Measurements from ENCODE around the gene KCNJ6. TPM values are rescaled to one million over a fixed set of nuclear protein-coding genes. Genes with fewer than 3 reads are reported as not detected.

Gene KCNJ6
- total and polyA plus RNA-seq, 10 of the 15 experiments (the other 5 are each of a cell fraction or from before 2014, with no cell fraction given), result 0.03 to 0.07 (median 0.04) TPM; not detected in 7

GRCh38 chr21:37907076-37907475 is 9.2 kb downstream of the KCNJ6 start:
- TF ChIP-seq TAF1 (IDR thresholded peaks at IDR 0.05; ENCODE audit: borderline replicate concordance, low read depth, low read length) (no peak), PAX5 (IDR thresholded peaks at IDR 0.05; ENCODE audit: borderline replicate concordance, low read depth, low read length) (no peak), RUNX3 (IDR thresholded peaks at IDR 0.05; ENCODE audit: low read length) (no peak), DPF2 (IDR thresholded peaks at IDR 0.05) (no peak), NR2C1 (IDR thresholded peaks at IDR 0.05) (no peak), FOXK2 (IDR thresholded peaks at IDR 0.05) (no peak), ZNF622 (IDR thresholded peaks at IDR 0.05) (no peak), RBBP5 (conservative IDR thresholded peaks at IDR 0.05) (no peak), EED (IDR thresholded peaks at IDR 0.05; ENCODE audit: low read depth) (no peak), SP1 (IDR thresholded peaks at IDR 0.05; ENCODE audit: low read depth, low read length) (no peak), EP300 (IDR thresholded peaks at IDR 0.05; ENCODE audit: borderline replicate concordance in 1 of 2, control insufficient read depth in 1 of 2, low read depth in 2 of 2, low read length in 2 of 2) (no peak), WRNIP1 (IDR thresholded peaks at IDR 0.05; ENCODE audit: borderline replicate concordance, low read depth, low read length) (no peak), FOXM1 (IDR thresholded peaks at IDR 0.05; ENCODE audit: low read depth, low read length) (no peak)
- ChIA-PET SMC1A (ENCODE audit: uncharacterized antibody, unreplicated experiment) (interaction anchor here (0.8 kb wide), 1 partner anchor 89 kb away, joined by 3 read pairs; no protein-coding TSS in a partner anchor), POLR2A (no interaction called here), RAD21 (ENCODE audit: unreplicated experiment) (no interaction called here), CTCF (no interaction called here)
- no peak overlapping the region for H2AFZ ChIP-seq (ENCODE audit: control insufficient read depth, low read depth, low read length)
- no peaks in the 10 kb centered on the region for H3K27me3 ChIP-seq (replicated peaks in 1 of 2; ENCODE audit: control insufficient read depth in 2 of 2, insufficient read depth in 2 of 2, low read length in 1 of 2)
- no peak for FAIRE-seq
- in situ Hi-C loops (cut with MboI), result no loop called here
- no peak for ATAC-seq
- H3K9ac ChIP-seq (ENCODE audit: control insufficient read depth, insufficient read depth, low read length), result no peak overlapping the region
- H3K36me3 ChIP-seq (ENCODE audit: control insufficient read depth in 2 of 2, insufficient read depth in 2 of 2, low read length in 1 of 2), result no peaks in the 10 kb centered on the region
- H4K20me1 ChIP-seq (ENCODE audit: control insufficient read depth, insufficient read depth), result no peaks in the 10 kb centered on the region
- intact Hi-C loops (cut with micrococcal nuclease; ENCODE audit: unreplicated experiment), result no loop called here
- H3K79me2 ChIP-seq (ENCODE audit: control insufficient read depth, insufficient read depth, low read length), result no peaks in the 10 kb centered on the region
- no peaks in the 10 kb centered on the region for H3K4me1 ChIP-seq (ENCODE audit: control insufficient read depth, insufficient read depth, low read length)
- H3K4me2 ChIP-seq (ENCODE audit: control insufficient read depth, insufficient read depth), result no peak overlapping the region
- no peaks in the 10 kb centered on the region for H3K9me3 ChIP-seq (replicated peaks; ENCODE audit: control insufficient read depth, insufficient read depth, low read length)
- no peak for DNase-seq (ENCODE audit: low read depth, low spot score)
- no TSS peak for BruUV-seq (replicated peaks)
- no peak overlapping the region for H3K4me3 ChIP-seq
- WGBS (ENCODE audit: insufficient coverage, insufficient replicate concordance, low lambda C conversion rate, missing lambda C conversion rate), result 0% methylated on average over 4 of the region's 4 CpGs
- H3K27ac ChIP-seq (ENCODE audit: control insufficient read depth, insufficient read depth), result no peak overlapping the region

Data from GM12878 (cell line).